GM18498 (cell line): ENCODE results near the gene GIGYF2.

Experiments
- ATAC-seq: cut with Tn5 transposase; IDR thresholded peaks from one replicate; pipeline ENCODE4 v1.9.1; 2021; ENCODE audit warnings: mild to moderate bottlenecking, moderate library complexity; ENCODE audit not compliant: unreplicated experiment

Gene GIGYF2

GRCh38 chr2:232859385-232859916, 162.3 kb downstream of the GIGYF2 start:
- ATAC-seq, result no peak

GRCh38 chr2:232860593-232861241, 163.6 kb downstream of the GIGYF2 start:
- ATAC-seq, result no peak

- ATAC-seq, result no peak
Observed at GRCh38 chr2:232861353-232861752, 164.2 kb downstream of the GIGYF2 start.

- ATAC-seq, result no peak
Observed at GRCh38 chr2:232863996-232864395, 166.9 kb downstream of the GIGYF2 start.

- no peak for ATAC-seq
Observed at GRCh38 chr2:232865165-232865564, 168.0 kb downstream of the GIGYF2 start.

- ATAC-seq, result no peak
Observed at GRCh38 chr2:232866104-232866503, 169.0 kb downstream of the GIGYF2 start.

GRCh38 chr2:232869138-232870017, 172.2 kb downstream of the GIGYF2 start:
- ATAC-seq, result no peak

GRCh38 chr2:232870018-232870765, 173.1 kb downstream of the GIGYF2 start, which contains the start of gene SNORC:
SNORC (plus strand) TSS chr2:232870264; CDS start chr2:232870342, 78 bp downstream.
- ATAC-seq, result no peak

- ATAC-seq, result no peak
Observed at GRCh38 chr2:232870766-232871371, 173.7 kb downstream of the GIGYF2 start.

GRCh38 chr2:232871418-232871834, 174.3 kb downstream of the GIGYF2 start:
- no peak for ATAC-seq

GRCh38 chr2:232871835-232872736, 175.0 kb downstream of the GIGYF2 start:
- ATAC-seq, result no peak

- ATAC-seq, result no peak
Observed at GRCh38 chr2:232872826-232873225, 175.7 kb downstream of the GIGYF2 start.

- no peak for ATAC-seq
Observed at GRCh38 chr2:232873292-232873908, 176.3 kb downstream of the GIGYF2 start.

GRCh38 chr2:232873909-232874641, 176.9 kb downstream of the GIGYF2 start:
- no peak for ATAC-seq

- ATAC-seq, result no peak
Observed at GRCh38 chr2:232874677-232875223, 177.6 kb downstream of the GIGYF2 start.

GRCh38 chr2:232875256-232876121, 178.4 kb downstream of the GIGYF2 start:
- ATAC-seq, result no peak
